Liver (tissue), 9 donors: ENCODE data around the gene UFM1. TPM values are rescaled to one million over a fixed set of nuclear protein-coding genes. Genes with fewer than 3 reads are reported as not detected.

ENCODE experiments used
- DNase-seq: peaks from one replicate; pipeline ENCODE4 v3.0.0-alpha.2; 2017; ENCODE audit warnings: low spot score
- H3K27ac ChIP-seq, 2 donors: one replicate each; pipeline ENCODE4 v1.7.0; 2013; ENCODE audit warnings: inconsistent platforms in 2 of 2, low read length in 2 of 2, control low read depth in 1 of 2, low read depth in 1 of 2, mild to moderate bottlenecking in 1 of 2
- H3K27me3 ChIP-seq, 4 donors: one replicate each; pipeline versions ENCODE4 v1.6.1 to v1.7.0; 2013; ENCODE audit warnings: low read length in 3 of 4, inconsistent platforms in 1 of 4, mild to moderate bottlenecking in 1 of 4, moderate library complexity in 1 of 4; ENCODE audit not compliant: control insufficient read depth in 4 of 4, insufficient read depth in 4 of 4
- H3K36me3 ChIP-seq, 4 donors: one replicate each; pipeline versions ENCODE4 v1.6.1 to v1.7.0; 2013; ENCODE audit warnings: low read length in 3 of 4, mild to moderate bottlenecking in 3 of 4, low read depth in 1 of 4, moderate library complexity in 1 of 4; ENCODE audit not compliant: control insufficient read depth in 4 of 4, insufficient read depth in 3 of 4
- H3K4me1 ChIP-seq, 4 donors: one replicate each; pipeline versions ENCODE4 v1.6.1 to v1.7.0; 2013; ENCODE audit warnings: low read length in 3 of 4, mild to moderate bottlenecking in 3 of 4, moderate library complexity in 1 of 4; ENCODE audit not compliant: control insufficient read depth in 4 of 4, insufficient read depth in 4 of 4
- H3K4me3 ChIP-seq, 3 donors: one replicate each; pipeline versions ENCODE4 v1.6.1 to v1.7.0; 2013; ENCODE audit warnings: low read length in 3 of 3, control low read depth in 1 of 3, low read depth in 1 of 3, mild to moderate bottlenecking in 1 of 3
- H3K9ac ChIP-seq, 2 donors: one replicate each; pipeline ENCODE4 v1.7.0; 2013; ENCODE audit warnings: low read length in 2 of 2, mild to moderate bottlenecking in 2 of 2, moderate library complexity in 2 of 2, control low read depth in 1 of 2, low read depth in 1 of 2
- H3K9me3 ChIP-seq, 4 donors: one replicate each; pipeline versions ENCODE4 v1.6.1 to v1.7.0; 2013; ENCODE audit warnings: low read length in 3 of 4; ENCODE audit not compliant: control insufficient read depth in 4 of 4
- ATF3 ChIP-seq: IDR thresholded peaks from 2 replicates; pipeline ENCODE4 v1.6.1; 2016; ENCODE audit warnings: antibody characterized with exemption
- CTCF ChIP-seq: fragments of 150-350 bp; IDR thresholded peaks from 2 replicates; pipeline ENCODE4 v1.5.1; 2017; ENCODE audit warnings: improper control_type of control experiment, low read depth, low read length; ENCODE audit not compliant: missing input control
- EGR1 ChIP-seq, 2 donors: IDR thresholded peaks; 2 replicates each; pipeline ENCODE4 v1.6.1; 2016 to 2018; ENCODE audit warnings: antibody characterized with exemption in 2 of 2, low read depth in 2 of 2
- FOXA1 ChIP-seq: IDR thresholded peaks from 2 replicates; pipeline ENCODE4 v1.6.1; 2016; ENCODE audit warnings: antibody characterized with exemption
- FOXA2 ChIP-seq: IDR thresholded peaks from 2 replicates; pipeline ENCODE4 v1.6.1; 2016; ENCODE audit warnings: antibody characterized with exemption
- GABPA ChIP-seq, 2 donors: IDR thresholded peaks in 1 of 2; conservative IDR thresholded peaks in 1 of 2; 2 replicates each; pipeline ENCODE4 v1.6.1; 2016; ENCODE audit warnings: antibody characterized with exemption in 2 of 2, mild to moderate bottlenecking in 1 of 2, moderate library complexity in 1 of 2
- HNF4A ChIP-seq, 2 donors: conservative IDR thresholded peaks; 2 replicates each; pipeline ENCODE4 v1.6.1; 2016; ENCODE audit warnings: antibody characterized with exemption in 2 of 2, mild to moderate bottlenecking in 2 of 2
- HNF4G ChIP-seq: IDR thresholded peaks from 2 replicates; pipeline ENCODE4 v1.6.1; 2016; ENCODE audit warnings: antibody characterized with exemption
- JUND ChIP-seq, 2 donors: IDR thresholded peaks; 2 replicates each; pipeline ENCODE4 v1.6.1; 2016; ENCODE audit warnings: antibody characterized with exemption in 2 of 2
- MAX ChIP-seq: IDR thresholded peaks from 2 replicates; pipeline ENCODE4 v1.6.1; 2016; ENCODE audit warnings: antibody characterized with exemption
- NR2F2 ChIP-seq: IDR thresholded peaks from 2 replicates; pipeline ENCODE4 v1.6.1; 2016; ENCODE audit warnings: antibody characterized with exemption
- RAD21 ChIP-seq, 2 donors: IDR thresholded peaks; 2 replicates each; pipeline ENCODE4 v1.6.1; 2016; ENCODE audit warnings: antibody characterized with exemption in 2 of 2, mild to moderate bottlenecking in 2 of 2
- REST ChIP-seq: IDR thresholded peaks from 2 replicates; pipeline ENCODE4 v1.6.1; 2016; ENCODE audit warnings: antibody characterized with exemption, mild to moderate bottlenecking
- RXRA ChIP-seq, 2 donors: IDR thresholded peaks; 2 replicates each; pipeline ENCODE4 v1.6.1; 2017 to 2018; ENCODE audit warnings: antibody characterized with exemption in 2 of 2, mild to moderate bottlenecking in 1 of 2
- SP1 ChIP-seq: IDR thresholded peaks from 2 replicates; pipeline ENCODE4 v1.6.1; 2018; ENCODE audit warnings: antibody characterized with exemption, mild to moderate bottlenecking
- TAF1 ChIP-seq: conservative IDR thresholded peaks from 2 replicates; pipeline ENCODE4 v1.6.1; 2016; ENCODE audit warnings: antibody characterized with exemption, mild to moderate bottlenecking
- YY1 ChIP-seq: IDR thresholded peaks from 2 replicates; pipeline ENCODE4 v1.6.1; 2016; ENCODE audit warnings: antibody characterized with exemption, mild to moderate bottlenecking
- ZBTB33 ChIP-seq: IDR thresholded peaks from 2 replicates; pipeline ENCODE4 v1.6.1; 2016; ENCODE audit warnings: antibody characterized with exemption
- WGBS: extraction: QIAGEN DNeasy Blood & Tissue Kit; methylation state at CpG from one replicate; pipeline ENCODE4 v1.1.7; 2013; 5-methylcytosine and 5-hydroxymethylcytosine counted together
- polyA plus RNA-seq, 2 donors: library from polyadenylated mRNA; stranded (reverse) in 1 of 2; unstranded in 1 of 2; fragments of 200-250 nt in 1 of 2; fragments of >200 nt in 1 of 2; fragmentation: Nextera tagmentation in 1 of 2; extraction: Ambion mirVana in 1 of 2; gene quantifications; one replicate each; pipeline versions ENCODE4 v1.2.1 to v1.2.3, GENCODE V29; 2013 to 2015
- total RNA-seq, 2 donors: library from RNA; depleted of rRNA; stranded (reverse); fragments of >200 nt; gene quantifications; one replicate each; pipeline ENCODE4 v1.2.3, GENCODE V29; 2014
- donor health status: healthy.
- donor health status: healthy.
- donor health status: healthy.
- donor health status: healthy.
- donor health status: healthy.

The UFM1 gene
- total and polyA plus RNA-seq, 4 donors: 24.3 to 45.7 (median 32.4) TPM

GRCh38 chr13:38340624-38341023 is 9.0 kb upstream of the UFM1 start:
- DNase-seq: no peak
- Histone ChIP-seq H3K4me1 (no peaks in the 10 kb centered on the region), H3K4me3 (no peak overlapping the region), H3K27me3 (no peaks in the 10 kb centered on the region), H3K27ac (no peak overlapping the region), H3K9ac (no peak overlapping the region), H3K36me3 (no peaks in the 10 kb centered on the region), H3K9me3 (no peaks in the 10 kb centered on the region)
- TF ChIP-seq MAX (no peak), JUND (IDR thresholded peaks at IDR 0.05) (no peak)
- 92% methylated on average over 1 of the region's 1 CpG for WGBS

- WGBS: 92% methylated on average over 3 of the region's 3 CpGs
- Histone ChIP-seq H3K4me3 (no peak overlapping the region), H3K27me3 (no peaks in the 10 kb centered on the region), H3K4me1 (no peaks in the 10 kb centered on the region), H3K9ac (no peak overlapping the region), H3K9me3 (no peaks in the 10 kb centered on the region), H3K27ac (no peak overlapping the region), H3K36me3 (no peaks in the 10 kb centered on the region)
- no peak for DNase-seq
- TF ChIP-seq TAF1: no peak
- TF ChIP-seq EGR1 (IDR thresholded peaks at IDR 0.05; ENCODE audit: low read depth in 2 of 2): no peak
- no peak for TF ChIP-seq ZBTB33
- no peak for TF ChIP-seq HNF4A (conservative IDR thresholded peaks at IDR 0.05)
- no peak for TF ChIP-seq RAD21 (IDR thresholded peaks at IDR 0.05)
Measured at GRCh38 chr13:38341149-38341692, 8.4 kb upstream of the UFM1 start.

GRCh38 chr13:38346764-38347163 is 2.9 kb upstream of the UFM1 start:
- DNase-seq: no peak
- TF ChIP-seq EGR1 (IDR thresholded peaks at IDR 0.05; ENCODE audit: low read depth in 2 of 2) (no peak), FOXA1 (no peak), TAF1 (no peak), REST (no peak), SP1 (no peak), MAX (no peak), RXRA (IDR thresholded peaks at IDR 0.05) (no peak), ATF3 (no peak), HNF4A (conservative IDR thresholded peaks at IDR 0.05) (no peak), RAD21 (IDR thresholded peaks at IDR 0.05) (no peak), FOXA2 (no peak), CTCF (no peak), NR2F2 (no peak), JUND (IDR thresholded peaks at IDR 0.05) (no peak), ZBTB33 (no peak), GABPA (IDR thresholded peaks at IDR 0.05 in 1 of 2, conservative IDR thresholded peaks at IDR 0.05 in 1 of 2) (no peak), HNF4G (no peak), YY1 (no peak)
- Histone ChIP-seq H3K27me3 (no peaks in the 10 kb centered on the region), H3K9ac (no peak overlapping the region), H3K4me1 (peaks cover 0 to 17% (median 5%) of the 10 kb centered on the region in 4 donors), H3K27ac (no peak overlapping the region), H3K9me3 (no peaks in the 10 kb centered on the region), H3K4me3 (no peak overlapping the region), H3K36me3 (peaks cover 0 to 5% (median 0%) of the 10 kb centered on the region in 4 donors)
- 88% methylated on average over 2 of the region's 2 CpGs for WGBS
